ENCODE results near the gene CYSTM1.

DNA sequence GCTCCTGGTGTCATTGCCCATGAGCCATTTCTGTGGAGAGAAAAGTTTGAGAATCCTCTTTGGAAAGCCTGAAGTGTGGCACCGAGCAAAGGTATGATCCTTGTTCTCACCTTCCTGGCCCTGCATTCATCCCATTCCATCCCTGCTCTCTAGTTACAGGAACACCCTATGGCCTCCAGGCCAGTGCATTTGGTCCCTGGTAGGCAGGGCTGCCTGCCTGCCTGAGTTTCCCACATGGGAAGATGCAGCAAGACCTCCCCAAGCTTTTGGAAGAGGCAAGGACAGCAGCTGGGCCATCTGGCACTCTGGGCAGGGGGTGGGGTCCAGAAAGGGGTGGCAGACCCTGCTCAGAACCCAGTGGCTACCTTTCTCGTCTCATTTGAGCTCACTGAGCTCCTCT lies 24.8 kb upstream of the CYSTM1 start:
- TF ChIP-seq, protein P1, sequence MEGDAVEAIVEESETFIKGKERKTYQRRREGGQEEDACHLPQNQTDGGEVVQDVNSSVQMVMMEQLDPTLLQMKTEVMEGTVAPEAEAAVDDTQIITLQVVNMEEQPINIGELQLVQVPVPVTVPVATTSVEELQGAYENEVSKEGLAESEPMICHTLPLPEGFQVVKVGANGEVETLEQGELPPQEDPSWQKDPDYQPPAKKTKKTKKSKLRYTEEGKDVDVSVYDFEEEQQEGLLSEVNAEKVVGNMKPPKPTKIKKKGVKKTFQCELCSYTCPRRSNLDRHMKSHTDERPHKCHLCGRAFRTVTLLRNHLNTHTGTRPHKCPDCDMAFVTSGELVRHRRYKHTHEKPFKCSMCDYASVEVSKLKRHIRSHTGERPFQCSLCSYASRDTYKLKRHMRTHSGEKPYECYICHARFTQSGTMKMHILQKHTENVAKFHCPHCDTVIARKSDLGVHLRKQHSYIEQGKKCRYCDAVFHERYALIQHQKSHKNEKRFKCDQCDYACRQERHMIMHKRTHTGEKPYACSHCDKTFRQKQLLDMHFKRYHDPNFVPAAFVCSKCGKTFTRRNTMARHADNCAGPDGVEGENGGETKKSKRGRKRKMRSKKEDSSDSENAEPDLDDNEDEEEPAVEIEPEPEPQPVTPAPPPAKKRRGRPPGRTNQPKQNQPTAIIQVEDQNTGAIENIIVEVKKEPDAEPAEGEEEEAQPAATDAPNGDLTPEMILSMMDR (conservative IDR thresholded peaks at IDR 0.05; ENCODE audit: low read length), result no peak
- TF ChIP-seq EZH2phosphoT487 (IDR thresholded peaks at IDR 0.05; ENCODE audit: borderline replicate concordance, low read depth, low read length), result no peak
